ENCODE results near the gene OR2J2.
"Not testable (repeated sequence)": the region's sequence is repeated elsewhere in the genome, so short reads cannot be mapped to it uniquely, and the experiment has no call there.

Gene OR2J2

DNA sequence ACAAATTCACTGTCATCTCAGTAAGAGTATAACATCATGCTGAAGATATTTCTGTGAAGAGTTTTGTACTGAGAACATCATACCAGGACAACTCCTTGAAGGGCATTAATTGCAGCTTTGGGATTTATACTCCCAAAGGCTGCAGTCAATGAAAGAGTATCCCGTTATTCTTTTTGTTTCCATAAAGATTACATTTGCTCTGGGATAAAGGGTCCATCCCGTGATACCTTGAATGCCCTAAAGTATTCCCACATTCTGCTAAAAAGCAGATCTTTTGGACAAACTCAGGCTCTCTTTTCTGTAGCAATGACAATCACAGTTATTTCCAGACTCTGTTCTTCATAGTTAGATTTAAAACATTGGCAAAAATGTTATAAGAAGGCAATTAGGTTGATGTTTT, at the start of gene OR2J2:
Gene OR2J2 (plus strand): TSS at position 301 of the 400 bp plus-strand sequence. CDS start 2,729 bp downstream, outside the sequence.
- DNase-seq, result not testable (repeated sequence)

DNA sequence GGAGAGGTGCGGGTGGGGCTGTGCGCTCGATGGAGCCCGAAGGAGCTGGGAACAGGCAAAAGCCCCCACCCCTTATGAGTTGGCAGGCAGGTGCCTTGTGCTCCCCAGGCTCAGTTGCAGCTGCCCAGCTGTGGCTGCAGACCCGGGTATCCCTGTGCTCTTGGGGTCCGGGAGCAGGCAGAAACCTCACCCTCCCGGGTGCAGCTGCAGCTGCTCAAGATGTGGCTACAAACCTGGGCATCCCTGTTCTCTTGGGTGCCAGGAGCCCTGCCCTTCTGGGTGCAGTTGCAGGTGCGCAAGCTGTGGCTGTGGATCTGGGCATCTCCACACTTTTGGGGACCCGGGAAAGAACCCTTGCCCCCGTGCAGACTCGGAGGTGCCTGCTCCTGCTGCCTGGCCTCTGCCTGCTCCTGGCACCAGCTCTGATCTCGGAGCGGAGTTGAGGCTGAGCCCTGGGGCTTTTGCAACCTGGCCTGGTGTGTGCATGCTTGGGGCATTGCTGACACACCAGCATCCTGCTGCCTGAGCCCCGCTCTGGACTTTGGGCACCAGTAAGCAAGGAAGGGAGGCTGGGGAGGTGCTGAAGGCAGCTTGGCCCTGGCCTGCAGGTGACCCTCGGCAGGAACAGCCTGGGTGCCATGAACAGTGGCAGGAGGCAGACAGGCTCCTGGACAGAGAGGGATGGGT, 41.2 kb upstream of the OR2J2 start:
- DNase-seq, result no peak

GRCh38 chr6:29130644-29131043, 40.1 kb upstream of the OR2J2 start:
- DNase-seq, result no peak

DNA sequence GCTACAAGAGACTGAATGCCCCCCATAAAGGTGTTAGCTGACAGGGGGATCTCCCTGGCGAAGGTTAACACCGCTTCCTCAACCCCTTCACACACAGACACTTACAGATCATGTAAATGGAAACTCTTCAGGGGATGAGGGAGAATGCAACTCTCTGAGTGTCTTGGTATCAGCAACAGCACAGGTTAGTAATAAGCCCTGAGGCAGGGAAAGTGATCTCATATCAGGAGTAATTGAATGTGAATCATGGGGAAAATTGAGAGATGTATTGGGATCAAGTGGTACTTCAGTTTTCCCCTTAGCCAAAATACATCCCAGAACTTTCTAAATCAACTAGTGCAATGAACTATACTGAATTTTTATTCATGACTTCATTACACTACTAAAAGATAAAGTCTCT, 39.0 kb upstream of the OR2J2 start:
- no peak for DNase-seq

DNA sequence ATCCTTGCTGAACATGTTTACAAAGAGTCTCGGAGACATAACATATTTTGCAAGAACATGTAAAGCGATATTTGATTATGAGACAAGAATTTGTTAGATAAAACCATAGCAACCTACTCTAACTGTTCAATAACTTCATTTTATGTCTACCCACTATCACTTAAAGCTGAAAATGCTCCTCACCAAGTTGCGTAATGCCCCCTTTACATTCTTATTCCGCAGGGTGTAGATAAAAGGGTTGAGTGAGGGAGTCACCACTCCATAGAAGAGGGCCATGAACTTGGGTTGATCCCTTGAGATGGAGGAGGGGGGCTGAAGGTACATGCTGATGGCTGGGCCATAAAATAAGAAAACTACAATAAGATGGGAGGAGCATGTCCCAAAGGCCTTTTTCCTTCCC, 33.0 kb upstream of the OR2J2 start:
- no peak for DNase-seq

GRCh38 chr6:29141606-29142005, 29.1 kb upstream of the OR2J2 start:
- no peak for DNase-seq

DNA sequence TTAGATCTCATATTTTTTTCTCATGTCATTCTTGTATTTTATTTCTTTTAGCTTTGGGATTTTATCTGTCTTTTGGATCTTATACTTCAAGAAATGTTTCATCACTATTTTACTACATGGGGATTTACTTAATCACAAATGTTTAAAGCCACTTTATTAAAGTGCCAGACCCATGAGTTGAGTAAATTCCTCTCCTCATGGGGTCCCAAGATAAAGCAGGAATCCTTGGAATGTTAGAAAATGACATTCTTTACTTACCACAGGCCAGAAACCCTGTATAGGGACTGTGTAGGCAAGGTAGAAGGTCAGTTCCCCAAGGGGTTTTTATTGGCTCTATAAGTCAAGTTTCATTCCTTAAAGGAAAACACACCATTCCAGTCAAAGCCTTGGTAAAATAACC, 28.4 kb upstream of the OR2J2 start:
- no peak for DNase-seq

DNA sequence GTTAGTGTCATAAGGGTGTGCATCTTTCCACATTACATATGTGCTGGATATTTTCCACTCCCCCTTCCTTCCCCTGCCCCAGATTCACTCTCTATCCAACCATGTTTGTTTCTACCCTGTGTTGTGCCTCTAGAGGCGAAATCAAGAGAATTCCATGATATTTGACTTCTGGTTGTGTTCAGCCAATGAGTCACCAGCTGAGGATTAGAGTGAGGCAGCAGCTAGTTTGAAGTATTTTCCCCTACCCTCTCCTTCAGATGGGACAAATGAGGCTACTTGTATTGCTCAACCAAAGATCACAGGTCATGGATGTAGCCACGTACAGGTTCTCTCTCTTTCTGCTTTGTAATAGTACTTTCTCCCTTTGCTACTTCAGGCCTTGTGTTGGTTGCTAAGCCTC, 24.5 kb upstream of the OR2J2 start:
- DNase-seq, result no peak

- no peak for DNase-seq
Measured at GRCh38 chr6:29147074-29147473, 23.6 kb upstream of the OR2J2 start.

GRCh38 chr6:29149444-29149843, 21.3 kb upstream of the OR2J2 start:
- not testable (repeated sequence) for DNase-seq

- DNase-seq, result no peak
Measured at GRCh38 chr6:29153083-29153482, 17.6 kb upstream of the OR2J2 start.

GRCh38 chr6:29155182-29155581, 15.5 kb upstream of the OR2J2 start:
- DNase-seq, result not testable (repeated sequence)

GRCh38 chr6:29159922-29160321, 10.8 kb upstream of the OR2J2 start:
- not testable (repeated sequence) for DNase-seq

DNA sequence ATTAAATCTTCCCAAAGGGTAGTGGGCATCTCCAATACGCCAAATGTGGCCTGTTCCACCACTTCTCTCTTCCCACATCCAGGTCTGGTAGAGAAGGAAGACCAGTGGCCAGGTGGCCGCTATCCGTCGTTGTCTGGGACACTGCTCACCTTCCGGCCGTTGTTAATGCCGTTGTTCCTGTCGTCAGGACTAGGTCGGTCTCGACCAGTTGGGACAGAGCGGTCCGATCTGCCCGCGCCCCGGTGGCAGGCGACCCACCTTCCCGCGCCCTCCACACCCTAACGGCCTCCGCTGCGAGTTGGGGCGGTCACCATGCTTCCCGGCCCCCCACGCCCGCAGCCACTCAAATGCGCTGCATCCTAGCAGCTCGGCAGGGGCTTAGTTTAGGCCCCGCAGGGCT, 5.1 kb upstream of the OR2J2 start:
- not testable (repeated sequence) for DNase-seq

GRCh38 chr6:29171736-29172135, 1.0 kb downstream of the OR2J2 start:
- no peak for DNase-seq

GRCh38 chr6:29183594-29183993, 12.9 kb downstream of the OR2J2 start:
- DNase-seq, result no peak

- DNase-seq, result not testable (repeated sequence)
Measured at GRCh38 chr6:29188659-29189058, 18.0 kb downstream of the OR2J2 start.

GRCh38 chr6:29200767-29201662, 30.3 kb downstream of the OR2J2 start:
- no peak for DNase-seq

- no peak for DNase-seq
Measured at GRCh38 chr6:29201966-29202365, 31.3 kb downstream of the OR2J2 start.

DNA sequence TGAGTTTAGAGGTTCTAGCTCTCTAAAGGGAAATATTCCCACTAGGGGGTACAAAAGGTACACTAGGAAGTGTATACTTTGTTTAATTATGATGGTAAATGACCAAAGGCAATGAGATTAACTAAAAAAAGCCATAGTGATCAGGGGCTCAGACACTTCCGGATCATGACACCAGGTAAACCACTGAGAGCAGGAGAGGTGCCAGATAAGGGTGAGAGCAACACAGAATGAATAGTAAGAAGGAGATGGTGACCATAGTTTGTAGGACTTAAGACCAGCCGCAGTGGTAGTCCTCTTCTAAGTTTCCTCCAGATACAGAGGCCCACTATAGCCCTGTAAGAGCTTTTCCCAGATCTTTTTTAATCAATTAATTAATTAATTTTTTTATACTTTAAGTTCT, 40.8 kb downstream of the OR2J2 start:
- DNase-seq, result no peak

GRCh38 chr6:29216528-29216927, 45.8 kb downstream of the OR2J2 start:
- no peak for DNase-seq

- DNase-seq, result not testable (repeated sequence)
Measured at GRCh38 chr6:29217242-29217641, 46.5 kb downstream of the OR2J2 start.

GRCh38 chr6:29218056-29218455, 47.3 kb downstream of the OR2J2 start:
- DNase-seq, result not testable (repeated sequence)
